LNCaP clone FGC (cell line): ENCODE results near the gene CDC5L.

Experiments used
- DNase-seq: peaks from one replicate; pipeline ENCODE4 v3.0.0-alpha.2; 2011; ENCODE audit warnings: low read depth
- H3K4me3 ChIP-seq: 2 replicates; pipeline ENCODE4 v1.5.1; 2011; ENCODE audit warnings: mild to moderate bottlenecking, low read depth, low read length, control low read depth
- CTCF ChIP-seq: IDR thresholded peaks from 2 replicates; pipeline ENCODE4 v1.5.1; 2012; ENCODE audit warnings: mild to moderate bottlenecking; ENCODE audit not compliant: control insufficient read depth, insufficient read depth; ENCODE audit errors: extremely low read depth

CDC5L gene

GRCh38 chr6:44495036-44495901, 107.8 kb downstream of the CDC5L start:
- no peak for DNase-seq
- no peak for TF ChIP-seq CTCF
- no peak overlapping the region for H3K4me3 ChIP-seq

GRCh38 chr6:44496665-44497369, 109.3 kb downstream of the CDC5L start:
- no peak for DNase-seq
- no peak for TF ChIP-seq CTCF
- H3K4me3 ChIP-seq: no peak overlapping the region

- no peak for DNase-seq
- H3K4me3 ChIP-seq: no peak overlapping the region
- no peak for TF ChIP-seq CTCF
Observed at GRCh38 chr6:44497807-44498206, 110.3 kb downstream of the CDC5L start.

- no peak overlapping the region for H3K4me3 ChIP-seq
- no peak for TF ChIP-seq CTCF
Observed at GRCh38 chr6:44498436-44498835, 110.9 kb downstream of the CDC5L start.

GRCh38 chr6:44499609-44500008, 112.1 kb downstream of the CDC5L start:
- TF ChIP-seq CTCF: no peak
- H3K4me3 ChIP-seq: no peak overlapping the region
- DNase-seq: no peak

More at GRCh38 chr6:44498436-44498835, 110.9 kb downstream of the CDC5L start:
- DNase-seq: no peak
